Stimulated activated CD4-positive, alpha-beta T cell treated with anti-CD3 and anti-CD28 coated beads, Interleukin-1b, Interleukin-23, amount 100 ng/mL, for 24 hours (primary cell): ENCODE data around the gene INSM2.
A peak's percentile ranks its signal among the peaks of the same experiment; 100 is the strongest.

Source experiments
- DNase-seq, 4 experiments: peaks; one replicate each; pipeline ENCODE4 v3.0.0-alpha.2; 2020; ENCODE audit warnings: low read depth in 4 of 4, low spot score in 1 of 4

The INSM2 gene, protein sequence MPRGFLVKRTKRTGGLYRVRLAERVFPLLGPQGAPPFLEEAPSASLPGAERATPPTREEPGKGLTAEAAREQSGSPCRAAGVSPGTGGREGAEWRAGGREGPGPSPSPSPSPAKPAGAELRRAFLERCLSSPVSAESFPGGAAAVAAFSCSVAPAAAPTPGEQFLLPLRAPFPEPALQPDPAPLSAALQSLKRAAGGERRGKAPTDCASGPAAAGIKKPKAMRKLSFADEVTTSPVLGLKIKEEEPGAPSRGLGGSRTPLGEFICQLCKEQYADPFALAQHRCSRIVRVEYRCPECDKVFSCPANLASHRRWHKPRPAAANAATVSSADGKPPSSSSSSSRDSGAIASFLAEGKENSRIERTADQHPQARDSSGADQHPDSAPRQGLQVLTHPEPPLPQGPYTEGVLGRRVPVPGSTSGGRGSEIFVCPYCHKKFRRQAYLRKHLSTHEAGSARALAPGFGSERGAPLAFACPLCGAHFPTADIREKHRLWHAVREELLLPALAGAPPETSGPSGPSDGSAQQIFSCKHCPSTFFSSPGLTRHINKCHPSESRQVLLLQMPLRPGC

DNA sequence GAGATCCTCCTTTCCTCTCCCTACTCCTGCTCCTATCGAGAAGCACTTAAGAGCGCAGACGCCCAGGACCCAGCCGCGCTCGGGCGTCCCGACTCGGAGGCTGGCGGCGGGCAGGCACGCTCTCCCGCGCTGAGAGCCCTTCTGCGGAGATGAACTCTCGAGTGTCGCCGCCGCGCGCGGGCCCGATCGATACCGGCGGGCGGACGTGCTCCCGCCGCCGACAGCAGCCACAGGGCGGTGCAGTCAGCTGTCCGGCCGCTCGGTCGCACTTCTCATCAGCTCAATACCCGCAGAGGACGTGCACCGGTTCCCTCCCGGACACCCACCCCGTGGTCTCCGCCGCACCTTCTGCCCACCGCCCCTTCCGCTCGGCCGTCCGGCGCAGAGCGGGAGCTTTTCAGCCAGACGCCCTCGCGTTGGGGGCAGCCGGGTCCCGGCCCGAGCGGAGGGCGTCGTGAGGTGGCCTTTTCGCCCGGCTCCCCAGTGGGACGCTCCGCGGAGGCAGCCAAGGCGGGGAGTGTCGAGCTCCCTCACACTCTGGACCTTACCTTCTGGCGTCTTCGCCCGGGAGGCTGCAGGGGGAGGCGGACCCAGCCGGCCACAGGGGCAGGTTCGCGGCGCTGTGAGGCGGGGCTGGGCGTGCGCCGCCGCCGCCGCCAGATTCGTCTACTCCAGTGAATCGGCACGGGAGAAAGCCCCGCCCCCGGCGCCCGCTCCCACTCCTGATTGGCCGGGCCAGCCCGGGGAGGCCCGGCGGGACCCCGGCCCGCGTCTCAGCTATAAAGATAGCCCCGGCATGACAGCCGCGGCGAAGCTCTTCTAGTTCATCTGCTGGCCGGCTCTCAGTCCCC lies at the start of gene INSM2:
Gene INSM2, plus strand, starts transcription at position 808 of the 851 bp plus-strand sequence. CDS start 89 bp downstream, outside the sequence.
- DNase-seq, result peak; percentile 49 to 81 (median 63)

DNA sequence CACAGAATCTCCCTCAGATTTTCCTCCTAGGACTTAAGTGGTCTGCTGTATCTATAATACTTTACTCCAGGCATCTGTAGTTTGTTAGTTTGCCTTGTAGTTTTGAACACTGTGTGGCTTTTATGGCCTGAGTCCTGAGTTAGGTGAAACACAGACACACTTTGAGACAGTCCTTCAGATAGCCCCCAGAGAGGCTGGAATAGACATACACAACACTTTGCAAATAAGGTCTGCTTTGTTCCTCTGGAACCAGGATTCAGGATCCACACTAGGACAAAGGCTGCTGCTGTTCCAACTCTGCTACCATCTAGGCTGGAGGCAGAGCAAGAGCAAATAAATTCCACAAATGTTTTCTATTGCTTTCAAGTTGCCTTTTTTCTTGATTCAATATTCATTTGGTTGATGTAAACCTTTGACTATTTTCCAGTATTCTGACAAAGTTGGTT lies 41.4 kb upstream of the INSM2 start:
- no peak for DNase-seq

DNA sequence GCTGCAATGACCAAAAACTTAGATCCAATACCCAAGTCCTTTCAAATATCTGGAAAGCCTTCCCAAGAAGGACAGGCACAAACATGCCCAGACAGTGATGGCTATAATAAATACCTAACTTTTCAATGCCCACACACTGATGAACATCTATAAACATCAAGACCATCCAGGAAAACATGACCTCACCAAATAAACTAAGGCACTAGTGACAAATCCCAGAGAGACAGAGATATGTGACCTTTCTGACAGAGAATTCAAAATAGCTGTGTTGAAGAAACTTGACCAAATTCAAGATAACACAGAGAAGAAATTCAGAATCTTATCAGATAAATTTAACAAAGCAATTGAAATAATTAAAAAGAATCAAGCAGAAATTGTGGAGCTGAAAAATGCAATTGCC lies 38.7 kb upstream of the INSM2 start:
- no peak for DNase-seq

DNA sequence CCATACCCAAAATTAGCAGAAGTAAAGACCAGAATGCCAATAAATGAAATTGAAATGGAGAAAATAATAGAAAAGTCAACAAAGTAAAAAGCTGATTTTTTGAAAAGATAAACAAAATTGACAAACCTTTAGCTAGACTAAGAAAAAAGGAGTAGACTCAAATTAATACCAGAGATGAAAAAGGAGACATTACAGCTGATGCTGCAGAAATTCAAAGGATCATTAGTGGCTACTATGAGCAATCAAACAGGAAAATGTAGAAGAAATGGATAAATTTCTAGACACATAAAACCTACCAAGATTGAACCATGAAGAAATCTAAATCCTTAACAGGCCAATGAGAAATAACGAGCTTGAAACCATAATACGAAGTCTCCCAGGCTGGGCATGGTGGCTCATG lies 34.8 kb upstream of the INSM2 start:
- no peak for DNase-seq

DNA sequence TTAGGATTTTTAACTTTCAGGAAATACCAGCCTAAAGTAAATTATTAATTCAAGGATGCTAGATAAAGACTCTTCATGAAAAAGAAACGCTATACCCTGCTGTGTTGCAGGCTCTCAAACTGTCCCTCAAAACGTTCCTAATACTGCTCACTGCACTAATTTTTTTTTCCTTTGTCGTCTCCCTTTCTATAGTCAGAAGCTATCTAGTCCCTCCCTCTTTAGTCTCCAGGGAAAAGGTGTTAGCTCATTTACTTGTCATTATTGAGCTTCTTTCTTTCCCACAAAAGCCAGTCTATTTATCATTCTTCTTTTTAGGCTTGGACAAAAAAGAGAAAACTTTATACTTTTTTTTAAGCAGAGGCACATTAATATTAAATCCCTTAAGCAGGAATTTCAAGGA lies 30.3 kb upstream of the INSM2 start:
- DNase-seq, result no peak

DNA sequence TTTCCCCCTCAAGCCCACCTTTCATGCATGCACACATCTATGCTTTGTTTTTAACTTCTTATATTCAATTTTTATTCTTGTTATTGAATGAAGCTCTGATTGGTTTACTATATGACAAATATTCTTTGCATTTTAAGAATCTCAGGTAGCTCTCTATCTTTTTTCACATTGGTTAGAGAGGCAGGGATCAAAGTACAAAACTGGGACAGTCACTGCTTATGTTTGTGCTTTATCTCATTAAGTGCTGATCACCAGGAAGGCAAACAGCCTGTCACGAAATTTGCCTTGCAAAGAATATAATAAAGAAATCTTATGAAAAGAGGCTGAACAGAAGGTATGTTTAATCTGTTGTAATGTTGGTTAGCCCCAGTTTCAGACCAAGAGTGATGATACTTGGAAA lies 29.7 kb upstream of the INSM2 start:
- no peak for DNase-seq

DNA sequence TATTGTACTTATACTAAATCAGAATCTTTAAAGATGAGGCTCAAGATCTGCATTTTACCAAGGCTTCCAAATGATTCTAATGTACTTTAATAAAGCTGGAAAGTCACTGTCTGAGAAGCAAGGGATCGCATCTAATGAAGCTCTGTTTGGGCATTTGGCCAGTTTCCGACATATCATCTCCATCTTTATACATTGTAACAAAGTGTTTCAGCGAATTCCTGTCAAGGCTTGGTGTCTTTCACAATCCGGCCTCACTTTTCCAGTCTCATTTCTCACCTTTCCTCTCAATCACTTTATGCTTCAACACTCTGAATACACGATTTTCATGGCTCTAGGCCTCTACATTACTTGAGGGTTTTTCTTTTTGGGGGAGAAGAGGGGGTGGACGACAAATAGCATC lies 27.5 kb upstream of the INSM2 start:
- no peak for DNase-seq

DNA sequence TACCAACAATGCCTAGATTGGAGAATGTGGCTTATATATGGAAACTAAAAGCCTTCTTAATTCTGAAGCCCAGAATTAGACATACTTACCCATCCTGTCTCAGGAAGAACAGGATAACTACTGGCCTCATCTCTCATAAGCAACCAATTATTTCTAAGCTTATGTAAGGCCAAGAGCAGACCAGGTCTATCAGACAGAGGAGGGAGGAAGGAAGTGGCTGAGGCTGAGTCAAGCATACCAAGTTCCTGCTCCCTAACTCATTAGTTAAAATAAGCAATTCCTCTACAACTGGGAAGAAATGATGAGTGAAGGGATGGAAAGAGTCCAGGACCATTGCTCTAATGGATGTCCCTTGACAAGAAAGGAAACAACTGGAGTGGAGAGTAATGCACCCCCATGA lies 27.0 kb upstream of the INSM2 start:
- DNase-seq, result no peak

DNA sequence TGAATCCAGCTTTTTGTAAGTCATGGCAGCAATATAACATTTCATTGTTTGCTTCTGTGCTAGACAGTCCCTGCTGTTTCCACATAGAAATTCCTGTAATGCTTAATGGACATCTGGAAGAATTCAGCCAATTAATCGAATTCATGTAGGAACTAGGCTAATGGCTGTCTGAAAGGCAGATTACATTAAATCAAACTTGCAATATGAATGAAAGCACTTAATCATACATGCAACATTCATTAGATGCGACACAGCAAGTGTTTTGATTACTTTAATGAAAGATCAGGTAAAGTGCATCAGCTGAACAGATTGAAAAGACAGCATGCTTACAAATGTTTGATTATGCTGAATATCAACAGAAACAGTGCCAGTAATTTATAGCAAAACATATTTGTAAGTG lies 24.1 kb upstream of the INSM2 start:
- DNase-seq, result no peak

DNA sequence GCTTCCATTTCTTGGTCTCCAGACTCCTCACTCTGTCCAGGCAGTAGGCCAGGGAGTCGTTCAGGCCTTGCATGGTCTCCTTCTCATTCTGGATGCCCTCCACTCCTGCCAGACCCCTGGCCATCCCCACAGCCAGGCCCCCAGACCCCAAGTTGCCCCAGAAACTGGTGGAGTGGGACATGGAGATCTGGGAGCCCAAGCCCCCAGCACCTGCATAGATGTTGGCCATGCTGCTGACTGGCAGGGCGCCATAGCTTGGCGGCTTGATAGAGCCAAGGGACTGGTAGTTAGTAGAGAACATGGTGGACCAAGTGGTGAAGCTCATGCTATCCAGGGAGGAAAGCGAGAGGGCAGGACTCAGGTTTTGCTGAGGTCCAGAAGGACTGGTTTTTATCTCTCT lies 21.2 kb upstream of the INSM2 start:
- DNase-seq, result no peak

DNA sequence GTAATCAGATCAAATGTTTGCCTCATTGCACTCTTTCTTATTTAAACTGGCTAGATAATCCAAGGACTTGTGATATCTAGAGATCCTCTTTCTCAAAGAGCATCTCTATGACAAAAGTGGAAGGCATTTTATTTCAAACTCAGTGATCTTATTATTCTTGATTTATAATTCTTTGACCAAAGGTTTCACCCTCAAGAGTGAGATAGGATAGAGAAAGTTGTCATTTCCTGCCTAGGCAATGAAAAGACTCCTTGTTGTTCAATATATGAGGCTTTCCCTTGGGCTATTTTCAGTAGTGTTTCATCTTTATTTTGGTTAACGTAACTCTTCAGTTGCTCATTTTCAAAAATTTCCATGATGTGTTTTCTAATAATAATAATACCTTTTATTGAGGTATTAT lies 18.0 kb upstream of the INSM2 start:
- no peak for DNase-seq

DNA sequence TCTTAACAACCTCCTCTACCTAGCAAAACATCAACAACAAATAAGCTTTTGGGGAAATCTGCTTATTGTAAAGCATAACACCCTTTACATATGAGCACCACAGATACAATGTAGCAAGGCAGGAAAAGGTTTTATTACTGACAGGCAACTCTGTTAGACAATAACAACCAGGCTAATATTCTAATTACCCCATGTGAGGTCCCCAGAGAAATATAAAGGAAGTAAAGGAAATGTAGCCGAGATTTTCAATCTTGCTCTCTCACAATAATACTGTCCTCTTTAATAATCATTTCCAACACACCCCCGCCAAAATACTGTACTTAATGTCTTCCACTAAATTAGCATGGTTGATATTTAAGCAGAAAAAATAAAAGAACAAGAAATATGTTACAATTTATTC lies 14.0 kb upstream of the INSM2 start:
- DNase-seq, result no peak

DNA sequence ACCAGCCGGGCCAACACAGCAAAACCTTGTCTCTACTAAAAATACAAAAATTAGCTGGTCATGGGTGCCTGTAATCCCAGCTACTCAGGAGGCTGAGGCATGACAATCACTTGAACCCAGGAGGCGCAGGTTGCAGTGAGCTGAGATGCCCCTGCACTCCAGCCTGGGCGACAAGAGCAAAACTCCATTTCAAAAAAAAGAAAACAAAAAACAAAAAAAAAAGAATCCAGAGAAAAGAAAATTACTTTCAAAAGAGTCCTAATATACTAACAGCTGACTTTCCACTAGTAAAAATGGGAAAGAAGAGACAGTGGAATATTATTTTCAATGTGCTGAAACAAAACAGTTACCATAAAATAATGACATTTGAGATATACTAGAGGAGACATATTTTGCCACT lies 8.3 kb upstream of the INSM2 start:
- DNase-seq, result no peak

DNA sequence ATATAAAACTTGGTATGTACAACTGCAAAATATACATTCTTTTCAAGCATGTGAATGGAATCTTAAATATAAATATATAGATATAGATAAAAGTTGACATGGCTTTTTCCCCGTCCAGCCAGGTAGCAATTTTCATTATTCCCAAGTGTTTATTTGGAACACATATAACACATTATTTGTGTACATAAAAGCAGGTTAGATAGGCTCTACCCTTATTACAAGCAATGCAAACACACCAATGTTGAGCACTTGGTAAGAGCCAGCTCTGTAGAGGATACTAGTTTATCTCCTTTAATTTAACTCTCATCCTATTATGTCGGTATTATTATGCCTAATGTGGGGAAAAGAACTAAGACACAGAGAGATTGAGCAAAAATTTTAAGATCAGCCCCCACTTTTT lies 7.0 kb upstream of the INSM2 start:
- DNase-seq, result no peak

DNA sequence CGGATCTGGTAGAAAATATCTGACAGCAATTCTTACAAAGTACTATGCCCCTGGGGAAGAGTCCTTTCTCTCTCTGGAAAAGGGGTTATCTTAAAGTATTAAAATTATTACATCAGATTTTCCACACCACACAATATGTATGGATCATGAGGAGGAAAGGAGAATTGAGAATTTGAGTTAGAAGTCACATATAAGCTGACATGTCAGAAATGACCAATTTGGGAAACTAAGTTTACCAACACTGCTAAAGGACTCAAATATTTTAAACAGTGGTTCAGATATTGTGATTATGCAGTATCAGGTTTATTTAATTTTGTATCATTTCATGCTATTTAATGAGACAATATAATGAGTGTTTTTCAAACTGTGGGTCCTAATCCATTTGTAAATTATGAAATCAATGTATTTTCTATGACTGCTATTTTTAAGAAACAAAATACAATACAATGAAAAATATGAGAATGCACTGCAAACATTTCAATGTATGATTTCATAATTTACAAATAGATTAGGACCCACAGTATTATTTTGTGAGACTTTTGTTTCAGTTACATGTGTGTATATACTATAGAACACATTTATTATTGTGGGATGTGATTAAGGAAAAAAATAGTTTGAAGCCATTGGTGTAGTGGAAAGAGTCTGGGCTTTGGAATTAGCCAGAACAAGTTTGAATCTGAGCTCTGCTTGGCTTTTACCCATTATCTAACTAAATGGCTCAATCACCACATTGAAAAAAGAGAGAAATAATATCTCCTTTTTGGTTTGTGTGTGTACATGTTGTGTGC lies 1.8 kb upstream of the INSM2 start:
- DNase-seq, result no peak

DNA sequence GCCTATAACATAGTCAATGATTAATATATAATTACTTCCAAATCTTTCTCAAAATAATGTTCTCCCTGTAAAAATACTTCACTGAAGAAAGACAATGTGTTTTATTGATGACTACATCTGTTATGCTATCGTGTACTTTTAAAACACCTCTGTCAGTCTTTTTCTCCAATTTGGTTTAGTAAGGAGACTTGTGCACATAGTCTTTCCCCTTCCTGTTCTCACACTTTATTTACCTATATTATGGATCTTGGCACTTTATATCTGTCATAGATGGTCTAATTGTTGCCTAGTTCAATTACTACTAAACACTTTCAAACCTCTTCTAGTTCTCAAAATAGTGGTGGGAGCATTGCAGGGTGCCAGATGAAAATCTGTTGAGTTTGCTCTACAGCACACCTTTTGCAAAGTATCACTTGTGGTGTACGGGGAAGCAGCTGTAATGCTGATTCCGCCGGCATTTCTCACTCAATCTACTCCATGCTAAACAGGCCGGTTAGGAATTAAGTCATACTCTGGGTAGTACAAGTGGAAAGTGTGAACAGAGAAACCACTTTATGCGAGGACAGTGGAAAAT lies 1.1 kb upstream of the INSM2 start:
- DNase-seq, result no peak

DNA sequence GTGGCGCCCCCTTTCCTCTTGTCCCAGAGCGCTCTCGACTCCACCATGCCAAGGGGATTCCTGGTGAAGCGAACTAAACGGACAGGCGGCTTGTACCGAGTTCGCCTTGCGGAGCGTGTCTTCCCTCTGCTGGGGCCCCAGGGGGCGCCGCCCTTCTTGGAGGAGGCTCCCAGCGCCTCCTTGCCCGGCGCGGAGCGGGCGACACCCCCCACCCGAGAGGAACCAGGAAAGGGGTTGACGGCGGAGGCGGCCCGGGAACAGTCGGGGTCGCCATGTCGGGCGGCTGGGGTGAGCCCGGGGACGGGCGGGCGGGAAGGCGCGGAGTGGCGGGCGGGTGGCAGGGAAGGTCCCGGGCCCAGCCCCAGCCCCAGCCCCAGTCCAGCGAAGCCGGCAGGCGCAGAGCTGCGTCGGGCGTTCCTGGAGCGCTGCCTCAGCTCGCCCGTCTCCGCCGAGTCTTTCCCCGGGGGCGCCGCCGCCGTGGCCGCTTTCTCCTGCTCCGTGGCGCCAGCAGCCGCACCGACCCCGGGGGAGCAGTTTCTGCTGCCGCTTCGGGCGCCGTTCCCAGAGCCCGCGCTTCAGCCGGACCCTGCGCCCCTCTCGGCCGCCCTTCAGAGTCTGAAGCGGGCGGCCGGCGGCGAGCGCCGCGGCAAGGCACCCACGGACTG lies 376 bp downstream of the INSM2 start:
- DNase-seq, result no peak

DNA sequence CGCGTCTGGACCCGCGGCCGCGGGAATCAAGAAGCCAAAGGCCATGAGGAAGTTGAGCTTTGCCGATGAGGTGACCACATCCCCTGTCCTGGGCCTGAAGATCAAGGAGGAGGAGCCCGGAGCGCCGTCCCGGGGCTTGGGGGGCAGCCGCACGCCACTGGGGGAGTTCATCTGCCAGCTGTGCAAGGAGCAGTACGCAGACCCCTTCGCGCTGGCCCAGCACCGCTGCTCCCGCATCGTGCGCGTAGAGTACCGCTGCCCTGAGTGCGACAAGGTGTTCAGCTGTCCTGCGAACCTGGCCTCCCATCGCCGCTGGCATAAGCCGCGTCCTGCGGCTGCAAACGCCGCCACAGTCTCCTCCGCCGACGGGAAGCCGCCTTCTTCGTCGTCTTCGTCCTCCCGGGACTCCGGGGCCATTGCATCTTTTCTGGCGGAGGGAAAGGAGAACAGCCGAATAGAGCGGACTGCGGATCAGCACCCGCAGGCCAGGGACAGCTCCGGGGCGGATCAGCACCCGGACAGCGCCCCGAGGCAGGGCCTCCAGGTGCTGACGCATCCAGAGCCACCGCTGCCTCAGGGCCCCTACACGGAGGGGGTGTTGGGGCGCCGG lies 1.0 kb downstream of the INSM2 start:
- DNase-seq, result peak in 3 of 4 experiments; percentile 37 to 57 (median 42)

DNA sequence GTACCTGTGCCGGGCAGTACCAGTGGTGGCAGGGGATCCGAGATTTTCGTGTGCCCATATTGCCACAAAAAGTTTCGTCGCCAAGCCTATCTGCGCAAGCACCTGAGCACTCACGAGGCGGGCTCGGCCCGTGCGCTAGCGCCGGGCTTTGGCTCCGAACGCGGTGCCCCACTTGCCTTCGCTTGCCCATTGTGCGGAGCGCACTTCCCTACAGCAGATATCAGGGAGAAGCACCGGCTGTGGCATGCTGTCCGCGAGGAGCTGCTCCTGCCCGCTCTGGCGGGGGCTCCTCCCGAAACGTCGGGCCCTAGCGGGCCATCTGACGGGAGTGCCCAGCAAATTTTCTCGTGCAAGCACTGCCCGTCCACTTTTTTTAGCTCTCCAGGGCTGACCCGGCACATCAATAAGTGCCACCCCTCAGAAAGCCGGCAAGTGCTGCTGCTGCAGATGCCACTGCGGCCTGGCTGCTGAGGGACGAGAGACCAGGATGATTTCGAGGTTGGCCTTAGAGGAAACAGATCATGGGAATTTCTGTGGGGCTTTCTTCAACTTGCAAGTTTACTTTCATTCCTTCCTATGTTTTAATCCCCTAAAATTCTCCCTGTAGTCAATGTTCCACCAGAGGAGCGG lies 1.6 kb downstream of the INSM2 start:
- no peak for DNase-seq
